ENCODE results near the gene OR4K13.

- TF ChIP-seq CTCF (IDR thresholded peaks at IDR 0.05) (no peak), EP300 (IDR thresholded peaks at IDR 0.05; ENCODE audit: low read depth) (no peak), POLR2A (IDR thresholded peaks at IDR 0.05) (no peak), POLR2AphosphoS5 (IDR thresholded peaks at IDR 0.05) (no peak)
These were observed 16.5 kb downstream of the OR4K13 start, which contains the start of gene OR4K14 for GRCh38 chr14:20019257-20019865.

Measured in transverse colon (tissue), 4 donors.